ENCODE results near the gene CASP3. TPM values are rescaled to one million over a fixed set of nuclear protein-coding genes. Genes with fewer than 3 reads are reported as not detected.
"Not testable (repeated sequence)": the region's sequence is repeated elsewhere in the genome, so short reads cannot be mapped to it uniquely, and the experiment has no call there.

CASP3 gene
- total RNA-seq, 2 donors from 2014 or later: 11.4 to 17.5 TPM

DNA sequence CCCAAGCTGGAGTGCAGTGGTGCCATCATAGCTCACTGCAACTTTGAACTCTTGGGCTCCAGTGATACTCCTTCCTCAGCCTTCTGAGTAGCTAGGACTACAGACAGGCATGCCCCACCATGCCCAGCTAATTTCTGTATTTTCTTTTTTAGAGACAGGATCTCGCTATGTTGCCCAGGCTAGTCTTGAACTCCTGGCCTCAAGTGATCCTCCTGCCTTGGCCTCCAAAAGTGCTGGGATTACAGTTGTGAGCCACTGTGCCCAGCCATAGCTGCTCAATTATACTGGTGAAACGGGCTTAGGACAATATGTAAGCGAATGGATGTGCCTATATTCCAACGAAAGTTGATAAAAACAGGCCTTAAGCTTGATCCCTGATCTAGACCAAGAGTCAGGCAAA, 13.1 kb downstream of the CASP3 start:
- Histone ChIP-seq H3K27me3 (replicated peaks; ENCODE audit: insufficient read depth) (no peaks in the 10 kb centered on the region), H3K4me1 (ENCODE audit: control insufficient read depth in 1 of 2, low read depth in 2 of 2) (peaks cover 0 to 5% of the 10 kb centered on the region in 2 donors), H3K9me3 (no peaks in the 10 kb centered on the region), H3K27ac (no peak overlapping the region), H3K4me3 (no peak overlapping the region), H3K36me3 (peaks cover 28% of the 10 kb centered on the region)
- no peak for TF ChIP-seq CTCF (IDR thresholded peaks at IDR 0.05)
- no peak for DNase-seq (ENCODE audit: low spot score)
- ATAC-seq (ENCODE audit: insufficient number of reproducible peaks, low FRiP score, low read depth): no peak

DNA sequence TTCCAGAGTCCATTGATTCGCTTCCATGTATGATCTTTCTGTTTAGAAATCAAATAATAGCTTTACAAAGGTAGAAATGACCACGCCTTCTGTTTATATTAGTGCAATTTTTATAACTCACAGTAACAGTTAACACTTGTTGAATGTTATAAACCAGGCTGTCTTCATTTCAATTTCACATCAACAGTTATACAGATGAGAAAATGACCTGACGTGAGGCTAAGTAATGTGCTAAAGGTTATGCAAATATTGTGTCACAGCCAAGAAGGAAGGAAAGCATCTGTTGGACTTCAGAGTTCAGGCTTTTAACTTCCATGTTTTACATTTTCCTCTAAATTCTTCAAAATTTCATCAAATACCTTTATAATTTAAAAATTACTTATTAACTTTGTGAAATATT, 13.9 kb downstream of the CASP3 start:
- DNase-seq (ENCODE audit: low spot score): no peak
- H3K36me3 ChIP-seq: peaks cover 36% of the 10 kb centered on the region
- no peak for ATAC-seq (ENCODE audit: insufficient number of reproducible peaks, low FRiP score, low read depth)
- H3K27me3 ChIP-seq (replicated peaks; ENCODE audit: insufficient read depth): no peaks in the 10 kb centered on the region
- no peak for TF ChIP-seq CTCF (IDR thresholded peaks at IDR 0.05)
- H3K4me1 ChIP-seq (ENCODE audit: control insufficient read depth in 1 of 2, low read depth in 2 of 2): peaks cover 0 to 5% of the 10 kb centered on the region in 2 donors
- no peak overlapping the region for H3K27ac ChIP-seq
- H3K9me3 ChIP-seq: no peaks in the 10 kb centered on the region
- no peak overlapping the region for H3K4me3 ChIP-seq

DNA sequence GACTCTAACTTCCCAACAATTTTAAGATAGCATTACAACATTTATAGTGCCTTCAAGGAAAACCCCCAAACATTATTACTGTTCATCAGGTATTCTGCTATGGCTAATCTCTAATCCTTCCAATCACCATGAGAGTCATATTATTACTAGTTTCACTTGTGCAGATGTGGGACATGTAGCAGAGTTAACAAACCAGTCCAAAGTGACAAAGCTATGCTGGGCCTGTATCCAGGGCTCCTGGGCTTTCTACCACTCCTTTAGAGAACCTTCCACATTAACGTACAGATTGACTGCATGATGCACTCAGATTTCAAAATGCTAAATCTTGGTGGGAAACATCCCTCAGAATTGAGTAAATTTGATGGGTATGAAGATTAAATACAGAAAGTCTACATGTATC, 16.4 kb downstream of the CASP3 start:
- Histone ChIP-seq H3K27ac (no peak overlapping the region), H3K4me3 (no peak overlapping the region), H3K4me1 (ENCODE audit: control insufficient read depth in 1 of 2, low read depth in 2 of 2) (no peaks in the 10 kb centered on the region), H3K27me3 (replicated peaks; ENCODE audit: insufficient read depth) (no peaks in the 10 kb centered on the region), H3K36me3 (peaks cover 56% of the 10 kb centered on the region), H3K9me3 (no peaks in the 10 kb centered on the region)
- no peak for TF ChIP-seq CTCF (IDR thresholded peaks at IDR 0.05)
- no peak for ATAC-seq (ENCODE audit: insufficient number of reproducible peaks, low FRiP score, low read depth)
- DNase-seq (ENCODE audit: low spot score): no peak

DNA sequence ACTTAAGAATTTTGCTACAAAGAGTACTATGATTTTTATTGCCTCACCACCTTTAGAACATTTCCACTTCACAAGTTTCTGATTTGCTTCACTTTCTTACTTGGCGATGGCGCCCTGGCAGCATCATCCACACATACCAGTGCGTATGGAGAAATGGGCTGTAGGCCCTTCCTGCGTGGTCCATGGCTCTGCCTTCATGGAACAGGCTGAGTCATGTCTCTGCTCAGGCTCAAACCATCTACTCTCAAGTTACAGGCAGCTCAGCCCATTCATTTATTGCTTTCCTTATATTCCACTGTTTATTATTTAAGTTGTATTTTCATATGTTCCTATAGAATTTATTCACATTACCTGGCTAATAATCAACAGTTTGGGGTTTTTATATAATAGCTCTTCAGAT, 21.1 kb downstream of the CASP3 start:
- Histone ChIP-seq H3K27ac (no peak overlapping the region), H3K4me3 (no peak overlapping the region), H3K9me3 (no peaks in the 10 kb centered on the region), H3K4me1 (ENCODE audit: control insufficient read depth in 1 of 2, low read depth in 2 of 2) (no peaks in the 10 kb centered on the region), H3K27me3 (replicated peaks; ENCODE audit: insufficient read depth) (no peaks in the 10 kb centered on the region), H3K36me3 (peaks cover 45% of the 10 kb centered on the region)
- no peak for DNase-seq (ENCODE audit: low spot score)
- ATAC-seq (ENCODE audit: insufficient number of reproducible peaks, low FRiP score, low read depth): no peak
- TF ChIP-seq CTCF (IDR thresholded peaks at IDR 0.05): no peak

DNA sequence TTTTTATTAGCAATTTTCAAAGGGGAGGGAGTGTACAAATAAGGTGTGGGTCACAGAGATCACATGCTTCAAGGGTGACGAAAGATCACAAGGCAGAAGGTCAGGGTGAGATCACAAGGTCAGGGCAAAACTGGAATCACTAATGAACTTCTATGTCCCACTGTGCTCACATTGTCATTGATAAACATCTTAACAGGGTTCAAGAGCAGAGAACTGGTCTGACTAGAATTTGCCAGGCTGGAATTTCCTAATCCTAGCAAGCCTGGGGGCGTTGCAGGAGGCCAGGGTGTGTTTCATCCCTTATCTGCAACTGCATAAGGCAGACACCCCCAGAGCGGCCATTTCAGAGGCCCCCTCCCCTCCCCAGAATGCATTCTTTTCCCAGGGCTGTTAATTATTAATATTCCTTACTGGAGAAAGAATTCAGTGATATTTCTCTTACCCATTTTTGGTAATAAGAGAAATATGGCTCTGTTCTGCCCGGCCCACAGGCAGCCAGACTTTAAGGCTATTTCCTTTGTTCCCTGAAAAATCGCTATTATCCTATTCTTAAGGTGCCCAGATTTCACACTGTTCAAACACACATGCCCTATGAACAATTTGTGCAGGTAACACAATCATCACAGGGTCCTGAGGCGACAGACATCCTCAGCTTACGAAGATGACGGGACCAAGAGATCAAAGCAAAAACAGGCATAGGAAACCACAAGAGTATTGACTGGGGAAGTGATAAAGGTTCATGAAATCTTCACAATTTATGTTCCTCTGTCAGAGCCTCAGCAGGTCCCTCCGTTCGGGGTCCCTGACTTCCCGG, 23.3 kb downstream of the CASP3 start:
- not testable (repeated sequence) for ATAC-seq (ENCODE audit: insufficient number of reproducible peaks, low FRiP score, low read depth); H3K4me3 ChIP-seq; H3K9me3 ChIP-seq; H3K27me3 ChIP-seq (replicated peaks; ENCODE audit: insufficient read depth); DNase-seq (ENCODE audit: low spot score); H3K4me1 ChIP-seq (ENCODE audit: control insufficient read depth in 1 of 2, low read depth in 2 of 2); H3K27ac ChIP-seq
- H3K36me3 ChIP-seq: peaks cover 35% of the 10 kb centered on the region

All from thoracic aorta (tissue), 2 donors.